IMR-90 (cell line): Measurements from ENCODE around the gene LRCH3. TPM values are rescaled to one million over a fixed set of nuclear protein-coding genes. Genes with fewer than 3 reads are reported as not detected.

Experiments used
- ATAC-seq: fragments of 200-7000 bp; cut with Tn5 transposase; 2 replicates; pipeline ENCODE4 v1.9.1; 2020; ENCODE audit warnings: low read depth, mild to moderate bottlenecking, moderate library complexity
- BruUV-seq: library from RNA; stranded (reverse); fragments of 400-500 nt; replicated peaks from 2 replicates; lab custom pipeline; 2021; lab: Mats Ljungman, UMichigan
- CTCF ChIA-PET: fragments of 300-600 bp; formaldehyde crosslinking; extraction: SDS; loops from one replicate; lab custom pipeline; 2021; ENCODE audit warnings: antibody characterized with exemption; lab: Yijun Ruan, JAX
- POLR2A ChIA-PET: fragments of 300-600 bp; sonication (Branson Sonifier 250); formaldehyde crosslinking; loops from one replicate; lab custom pipeline; 2022; ENCODE audit warnings: antibody characterized with exemption; ENCODE audit not compliant: unreplicated experiment; lab: Charles Lee
- DNase-seq: peaks from one replicate; pipeline ENCODE4 v3.0.0; 2013
- H2AFZ ChIP-seq: replicated peaks from 2 replicates; pipeline ENCODE3; 2013; ENCODE audit warnings: low read length, mild to moderate bottlenecking; ENCODE audit not compliant: poor library complexity
- H2AK5ac ChIP-seq: 2 replicates; pipeline ENCODE4 v1.6.1; 2013; ENCODE audit warnings: low read depth, low read length, inconsistent platforms
- H2AK9ac ChIP-seq: replicated peaks from 2 replicates; pipeline ENCODE3; 2013; ENCODE audit warnings: mild to moderate bottlenecking, low read depth, low read length, moderate library complexity; ENCODE audit not compliant: poor library complexity
- H2BK120ac ChIP-seq: 2 replicates; pipeline ENCODE4 v1.6.1; 2013; ENCODE audit warnings: low read depth, low read length, inconsistent platforms
- H2BK15ac ChIP-seq: 3 replicates; pipeline ENCODE4 v1.6.1; 2013; ENCODE audit warnings: low read depth, low read length, inconsistent platforms
- H2BK20ac ChIP-seq: 2 replicates; pipeline ENCODE4 v1.6.1; 2013; ENCODE audit warnings: low read depth, mild to moderate bottlenecking, inconsistent platforms, low read length, moderate library complexity
- H2BK5ac ChIP-seq: 2 replicates; pipeline ENCODE4 v1.6.1; 2013; ENCODE audit warnings: mild to moderate bottlenecking, low read depth, low read length, inconsistent platforms; ENCODE audit not compliant: poor library complexity, severe bottlenecking
- H3K14ac ChIP-seq: replicated peaks from 2 replicates; pipeline ENCODE4 v1.6.1; 2013; ENCODE audit warnings: low read depth, low read length, inconsistent platforms
- H3K18ac ChIP-seq: 2 replicates; pipeline ENCODE4 v1.6.1; 2013; ENCODE audit warnings: low read depth, low read length, control low read depth
- H3K23ac ChIP-seq: 2 replicates; pipeline ENCODE4 v1.6.1; 2013; ENCODE audit warnings: low read depth, low read length, inconsistent platforms
- H3K27ac ChIP-seq: 2 replicates; pipeline ENCODE4 v1.5.1; 2013; ENCODE audit warnings: mild to moderate bottlenecking, control low read depth, low read length; ENCODE audit not compliant: insufficient read depth
- H3K27me3 ChIP-seq: 2 replicates; pipeline ENCODE4 v1.6.1; 2013; ENCODE audit warnings: low read length; ENCODE audit not compliant: control insufficient read depth, insufficient read depth
- H3K36me3 ChIP-seq: 2 replicates; pipeline ENCODE4 v1.6.1; 2013; ENCODE audit warnings: low read length, mixed read lengths; ENCODE audit not compliant: control insufficient read depth, insufficient read depth
- H3K4ac ChIP-seq: 2 replicates; pipeline ENCODE4 v1.6.1; 2013; ENCODE audit warnings: low read depth, low read length, inconsistent platforms
- H3K4me1 ChIP-seq: 2 replicates; pipeline ENCODE4 v1.6.1; 2013; ENCODE audit warnings: low read length, mixed read lengths; ENCODE audit not compliant: control insufficient read depth, insufficient read depth
- H3K4me2 ChIP-seq: 2 replicates; pipeline ENCODE4 v1.6.1; 2013; ENCODE audit warnings: low read depth, mild to moderate bottlenecking, control low read depth, low read length, moderate library complexity
- H3K4me3 ChIP-seq: 2 replicates; pipeline ENCODE4 v1.5.1; 2013; ENCODE audit warnings: low read depth, mild to moderate bottlenecking, control low read depth, low read length, moderate library complexity; ENCODE audit not compliant: insufficient read depth
- H3K56ac ChIP-seq: 2 replicates; pipeline ENCODE4 v1.6.1; 2013; ENCODE audit warnings: low read length, inconsistent platforms; ENCODE audit not compliant: insufficient read depth; ENCODE audit errors: extremely low read depth
- H3K79me1 ChIP-seq, 2 experiments: 2 replicates each; pipeline ENCODE4 v1.6.1; 2013; ENCODE audit warnings: low read length in 2 of 2, inconsistent platforms in 1 of 2, low read depth in 1 of 2
- H3K9ac ChIP-seq: 2 replicates; pipeline ENCODE4 v1.6.1; 2013; ENCODE audit warnings: low read depth, low read length, control low read depth
- H3K9me1 ChIP-seq: 2 replicates; pipeline ENCODE4 v1.6.1; 2013; ENCODE audit warnings: low read length, inconsistent platforms; ENCODE audit not compliant: insufficient read depth
- H3K9me3 ChIP-seq: 2 replicates; pipeline ENCODE4 v1.6.1; 2013; ENCODE audit warnings: low read length; ENCODE audit not compliant: control insufficient read depth, insufficient read depth
- H4K20me1 ChIP-seq: 2 replicates; pipeline ENCODE4 v1.6.1; 2013; ENCODE audit warnings: low read length, inconsistent platforms; ENCODE audit not compliant: insufficient read depth
- H4K5ac ChIP-seq: 2 replicates; pipeline ENCODE4 v1.6.1; 2013; ENCODE audit warnings: mild to moderate bottlenecking, low read depth, low read length, control low read depth
- H4K8ac ChIP-seq, 2 experiments: 2 replicates each; pipeline ENCODE4 v1.6.1; 2013; ENCODE audit warnings: low read depth in 2 of 2, low read length in 2 of 2, control low read depth in 1 of 2, inconsistent platforms in 1 of 2
- H4K91ac ChIP-seq: 2 replicates; pipeline ENCODE4 v1.6.1; 2013; ENCODE audit warnings: low read depth, low read length, inconsistent platforms; ENCODE audit not compliant: insufficient read depth
- BHLHE40 ChIP-seq: fragments of 150-350 bp; IDR thresholded peaks from 2 replicates; pipeline ENCODE4 v1.6.1; 2016; ENCODE audit warnings: mild to moderate bottlenecking, low read depth, low read length
- CEBPB ChIP-seq: IDR thresholded peaks from 2 replicates; pipeline ENCODE4 v1.6.1; 2012; ENCODE audit warnings: low read depth, low read length, improper control_type of control experiment
- CHD1 ChIP-seq: IDR thresholded peaks from 2 replicates; pipeline ENCODE4 v1.6.1; 2012; ENCODE audit warnings: low read depth, low read length, improper control_type of control experiment
- CTCF ChIP-seq: conservative IDR thresholded peaks from 2 replicates; pipeline ENCODE4 v1.5.1; 2012; ENCODE audit warnings: mild to moderate bottlenecking, low read depth, low read length, improper control_type of control experiment
- ELK1 ChIP-seq: fragments of 150-350 bp; IDR thresholded peaks from 2 replicates; pipeline ENCODE4 v1.6.1; 2016; ENCODE audit warnings: low read depth, mild to moderate bottlenecking, low read length, moderate library complexity, borderline replicate concordance
- FOS ChIP-seq: fragments of 150-350 bp; IDR thresholded peaks from 2 replicates; pipeline ENCODE4 v1.6.1; 2016; ENCODE audit warnings: low read depth, low read length
- MAFK ChIP-seq: IDR thresholded peaks from 2 replicates; pipeline ENCODE4 v1.6.1; 2012; ENCODE audit warnings: low read depth, low read length, improper control_type of control experiment
- MAZ ChIP-seq: IDR thresholded peaks from 2 replicates; pipeline ENCODE4 v1.6.1; 2012; ENCODE audit warnings: low read depth, mild to moderate bottlenecking, low read length, improper control_type of control experiment, moderate library complexity, borderline replicate concordance
- MXI1 ChIP-seq: IDR thresholded peaks from 2 replicates; pipeline ENCODE4 v1.6.1; 2012; ENCODE audit warnings: low read depth, mild to moderate bottlenecking, low read length, moderate library complexity, borderline replicate concordance
- NFE2L2 ChIP-seq: fragments of 150-350 bp; IDR thresholded peaks from 2 replicates; pipeline ENCODE4 v1.6.1; 2016; ENCODE audit warnings: low read depth, mild to moderate bottlenecking, low read length
- POLR2A ChIP-seq: IDR thresholded peaks from 2 replicates; pipeline ENCODE4 v1.6.1; 2012; ENCODE audit warnings: mild to moderate bottlenecking, low read depth, low read length
- RAD21 ChIP-seq: IDR thresholded peaks from 2 replicates; pipeline ENCODE4 v1.6.1; 2012; ENCODE audit warnings: low read length, improper control_type of control experiment
- RCOR1 ChIP-seq: IDR thresholded peaks from 2 replicates; pipeline ENCODE4 v1.6.1; 2012; ENCODE audit warnings: mild to moderate bottlenecking, low read length, improper control_type of control experiment; ENCODE audit not compliant: insufficient replicate concordance
- RFX5 ChIP-seq: IDR thresholded peaks from 2 replicates; pipeline ENCODE4 v1.8.0; 2012; ENCODE audit warnings: low read depth, mild to moderate bottlenecking, low read length, moderate library complexity
- SMC3 ChIP-seq: fragments of 150-350 bp; IDR thresholded peaks from 2 replicates; pipeline ENCODE4 v1.6.1; 2016; ENCODE audit warnings: low read depth, mild to moderate bottlenecking, antibody characterized with exemption, low read length, moderate library complexity
- WGBS, 2 experiments: methylation state at CpG; one replicate each; pipeline versions ENCODE4 v1.1.5 to v1.1.7; 2013; ENCODE audit warnings: missing lambda C conversion rate in 2 of 2; ENCODE audit not compliant: insufficient read length in 1 of 2; ENCODE audit errors: extremely low coverage in 2 of 2; 5-methylcytosine and 5-hydroxymethylcytosine counted together
- dilution Hi-C: fragments of 300-500 bp; cut with HindIII; formaldehyde crosslinking; loops from one replicate; pipeline ENCODE4 v1.14.3; 2018; ENCODE audit warnings: low sequenced_read_pairs; ENCODE audit not compliant: unreplicated experiment
- in situ Hi-C: fragments of 300-500 bp; cut with MboI; formaldehyde crosslinking; loops from 3 replicates; pipeline ENCODE4 v1.14.3; 2019; ENCODE audit warnings: low sequenced_read_pairs, inconsistent platforms, mixed read lengths
- intact Hi-C: fragments of 100-400 bp; cut with micrococcal nuclease; formaldehyde crosslinking; loops from 2 replicates; pipeline ENCODE4 v1.10.0; 2022
- polyA plus RNA-seq, 3 experiments: library from polyadenylated mRNA; depleted of rRNA; stranded (reverse); fragments of >200 nt; gene quantifications; 2 replicates each; pipeline ENCODE4 v1.2.3, GENCODE V29; 2012; ENCODE audit warnings: low replicate concordance in 1 of 3
- total RNA-seq: library from RNA; depleted of rRNA; stranded (reverse); fragments of >200 nt; gene quantifications from 2 replicates; pipeline ENCODE4 v1.2.3, GENCODE V29; 2012
- TF ChIP-seq, protein P1 (sequence below): fragments of 150-350 bp; IDR thresholded peaks from 2 replicates; pipeline ENCODE4 v1.6.1; 2017; ENCODE audit warnings: mild to moderate bottlenecking, antibody characterized with exemption, low read length, low read depth

LRCH3 gene
- total and polyA plus RNA-seq, 2 of the 4 experiments (the other 2 are of a cell fraction), result 28.5 to 40.5 TPM

GRCh38 chr3:197873329-197873728 is 82.3 kb downstream of the LRCH3 start:
- Histone ChIP-seq H2BK15ac (no peak overlapping the region), H3K9ac (no peak overlapping the region), H3K27me3 (no peaks in the 10 kb centered on the region), H3K36me3 (peaks cover 42% of the 10 kb centered on the region), H2AK5ac (no peak overlapping the region), H3K4me3 (no peak overlapping the region), H4K5ac (no peak overlapping the region), H3K56ac (no peak overlapping the region), H2BK20ac (no peak overlapping the region), H3K79me1 (no peaks in the 10 kb centered on the region), H2BK5ac (no peak overlapping the region), H3K4me1 (no peaks in the 10 kb centered on the region), H2AFZ (no peak overlapping the region), H3K18ac (no peak overlapping the region), H4K91ac (no peak overlapping the region), H3K27ac (no peak overlapping the region), H3K4ac (no peak overlapping the region), H2AK9ac (no peak overlapping the region), H4K20me1 (no peaks in the 10 kb centered on the region), H2BK120ac (no peak overlapping the region), H3K23ac (no peak overlapping the region), H4K8ac (no peak overlapping the region), H3K9me3 (no peaks in the 10 kb centered on the region), H3K14ac (no peak overlapping the region), H3K4me2 (no peak overlapping the region), H3K9me1 (no peaks in the 10 kb centered on the region; the same call in 1 of the 2 replicates)
- whole genome bisulfite sequencing, 2 experiments, result 96% methylated on average over 3 of the region's 6 CpGs; no CpG with 5 or more reads in 1 of the 2 experiments
- TF ChIP-seq NFE2L2 (no peak), POLR2A (no peak), MXI1 (no peak), ELK1 (no peak), CHD1 (no peak), CEBPB (no peak), RFX5 (no peak), MAFK (no peak), CTCF (no peak), SMC3 (no peak), MAZ (no peak), RCOR1 (no peak), FOS (no peak), BHLHE40 (no peak), RAD21 (no peak)
- TF ChIP-seq, protein P1, sequence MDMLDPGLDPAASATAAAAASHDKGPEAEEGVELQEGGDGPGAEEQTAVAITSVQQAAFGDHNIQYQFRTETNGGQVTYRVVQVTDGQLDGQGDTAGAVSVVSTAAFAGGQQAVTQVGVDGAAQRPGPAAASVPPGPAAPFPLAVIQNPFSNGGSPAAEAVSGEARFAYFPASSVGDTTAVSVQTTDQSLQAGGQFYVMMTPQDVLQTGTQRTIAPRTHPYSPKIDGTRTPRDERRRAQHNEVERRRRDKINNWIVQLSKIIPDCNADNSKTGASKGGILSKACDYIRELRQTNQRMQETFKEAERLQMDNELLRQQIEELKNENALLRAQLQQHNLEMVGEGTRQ, result no peak
- no peak for ATAC-seq
- ChIA-PET CTCF (no interaction called here), POLR2A (no interaction called here)
- DNase-seq, result no peak
- dilution Hi-C loops (no loop called here), in situ Hi-C loops (no loop called here), intact Hi-C loops (no loop called here)
- BruUV-seq, result no TSS peak
